H7 (cell line): ENCODE measurements around the gene KTI12. TPM values are rescaled to one million over a fixed set of nuclear protein-coding genes. Genes with fewer than 3 reads are reported as not detected.
"Not testable (repeated sequence)": the region's sequence is repeated elsewhere in the genome, so short reads cannot be mapped to it uniquely, and the experiment has no call there.

Source experiments
- DNase-seq: peaks from one replicate; pipeline ENCODE4 v3.0.0; 2012
- H3K27me3 ChIP-seq: 2 replicates; pipeline ENCODE4 v1.6.0; 2011; ENCODE audit warnings: mild to moderate bottlenecking, low read length; ENCODE audit not compliant: control insufficient read depth, insufficient read depth
- H3K36me3 ChIP-seq: replicated peaks from 2 replicates; pipeline ENCODE4 v1.5.1; 2011; ENCODE audit warnings: low read length; ENCODE audit not compliant: control insufficient read depth, insufficient read depth
- H3K4me3 ChIP-seq: 2 replicates; pipeline ENCODE4 v1.5.1; 2011; ENCODE audit warnings: low read depth, mild to moderate bottlenecking, control low read depth, low read length, moderate library complexity; ENCODE audit not compliant: insufficient read depth
- total RNA-seq: library from RNA; depleted of rRNA; stranded (reverse); fragments of >200 nt; shearing (Covaris generic); gene quantifications from 2 replicates; pipeline ENCODE4 v1.2.3, GENCODE V29; 2014

Gene KTI12
- total RNA-seq, 1 experiment from 2014 or later = 20.8 TPM

DNA sequence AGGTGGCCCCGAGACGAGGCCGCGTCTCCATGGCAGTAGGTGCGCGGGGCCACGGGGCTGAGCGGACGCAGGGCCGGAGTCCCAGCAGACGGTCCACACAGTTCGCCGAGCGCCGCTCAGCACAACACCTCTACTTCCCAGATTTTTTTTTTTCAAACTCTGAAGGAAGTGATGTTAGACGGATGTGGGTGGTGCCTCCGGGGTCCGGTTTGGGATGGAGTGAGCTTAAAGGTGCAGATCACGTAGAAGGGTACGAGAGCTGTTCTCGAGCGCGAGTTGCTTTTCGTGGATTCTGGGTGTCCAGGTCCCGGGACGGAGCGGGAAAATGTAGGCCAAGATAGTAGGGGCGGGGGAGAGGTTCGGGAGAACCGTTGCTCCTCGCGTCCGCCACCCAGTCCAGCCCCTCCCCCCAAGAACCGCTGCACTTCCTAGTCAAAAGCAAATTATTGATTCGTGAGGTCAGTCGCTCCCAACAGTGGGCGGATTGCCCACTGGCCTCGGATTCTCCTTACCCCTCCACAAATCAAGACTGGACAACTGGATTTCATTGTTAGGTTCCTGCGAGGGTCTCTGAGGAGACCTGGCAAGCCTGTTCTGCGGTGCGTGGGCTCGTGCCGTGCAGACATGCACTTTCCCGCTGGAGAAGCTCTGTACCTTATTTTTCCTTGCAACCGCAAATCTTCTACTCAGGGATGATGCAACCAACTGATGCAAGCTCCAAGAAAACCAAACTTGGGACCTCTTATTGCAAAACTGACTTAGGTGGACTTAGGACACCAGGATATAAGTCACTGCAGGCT lies 21.7 kb upstream of the KTI12 start, which contains the start of gene TXNDC12:
TXNDC12 (minus strand) TSS at position 126 of the 800 bp plus-strand sequence; CDS start at position 31, 95 bp downstream.
- DNase-seq = peak; percentile 91
- Histone ChIP-seq H3K36me3 (peaks cover 4% of the 10 kb centered on the region), H3K27me3 (no peaks in the 10 kb centered on the region), H3K4me3 (peak within 1 kb of the TSS; percentile 88)

DNA sequence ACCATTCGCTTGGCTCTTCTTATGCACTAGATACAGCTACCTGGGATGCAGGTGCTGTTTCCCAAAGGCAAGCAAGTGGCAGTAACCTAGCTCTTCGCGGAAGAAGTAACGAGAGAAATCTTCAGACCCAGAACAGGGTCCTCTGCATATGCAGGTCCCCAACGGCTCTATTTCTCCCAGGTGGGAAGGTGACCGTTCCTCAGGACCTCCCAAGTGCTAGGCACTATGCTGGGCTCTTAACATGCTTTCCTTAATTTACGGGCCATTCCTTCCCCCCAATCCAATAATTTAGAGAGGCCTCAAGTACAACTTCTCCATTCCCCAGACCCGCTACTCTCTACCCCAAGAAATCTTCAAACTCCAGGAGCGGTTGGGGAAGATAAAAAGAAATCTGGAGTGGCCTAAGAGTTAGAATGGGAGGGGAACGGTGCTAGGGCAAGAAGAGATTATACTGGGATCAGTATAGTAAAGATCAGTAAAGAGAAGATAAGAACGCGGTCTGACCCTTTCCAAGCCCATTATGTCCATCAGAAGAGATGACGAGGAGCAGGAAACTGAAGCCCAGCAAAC lies 21.0 kb upstream of the KTI12 start:
- Histone ChIP-seq H3K36me3 (peaks cover 1% of the 10 kb centered on the region; the same call in 1 of the 2 replicates), H3K4me3 (peak overlapping the region; percentile 88), H3K27me3 (no peaks in the 10 kb centered on the region)
- DNase-seq = no peak

- H3K4me3 ChIP-seq = peak overlapping the region; percentile 88
- H3K36me3 ChIP-seq = peaks cover 1% of the 10 kb centered on the region; the same call in 1 of the 2 replicates
- no peak for DNase-seq
- no peaks in the 10 kb centered on the region for H3K27me3 ChIP-seq
Measured at GRCh38 chr1:52053862-52054261, 20.3 kb upstream of the KTI12 start.

DNA sequence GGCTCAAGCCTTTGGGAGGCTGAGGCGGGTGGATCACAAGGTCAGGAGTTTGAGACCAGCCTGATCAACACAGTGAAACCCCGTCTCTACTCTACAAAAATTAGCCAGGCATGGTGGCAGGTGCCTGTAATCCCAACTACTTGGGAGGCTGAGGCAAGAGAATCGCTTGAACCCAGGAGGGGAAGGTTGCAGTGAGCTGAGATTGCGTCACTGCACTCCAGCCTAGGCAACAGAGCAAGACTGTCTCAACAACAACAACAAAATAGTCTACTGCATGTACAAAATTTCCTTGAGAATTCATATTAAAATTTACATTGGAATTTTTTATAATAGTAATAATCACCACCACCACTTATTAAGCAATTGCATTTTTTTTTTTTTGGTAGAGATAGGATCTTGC lies 15.7 kb upstream of the KTI12 start:
- H3K27me3 ChIP-seq, DNase-seq, H3K4me3 ChIP-seq, H3K36me3 ChIP-seq: not testable (repeated sequence)

DNA sequence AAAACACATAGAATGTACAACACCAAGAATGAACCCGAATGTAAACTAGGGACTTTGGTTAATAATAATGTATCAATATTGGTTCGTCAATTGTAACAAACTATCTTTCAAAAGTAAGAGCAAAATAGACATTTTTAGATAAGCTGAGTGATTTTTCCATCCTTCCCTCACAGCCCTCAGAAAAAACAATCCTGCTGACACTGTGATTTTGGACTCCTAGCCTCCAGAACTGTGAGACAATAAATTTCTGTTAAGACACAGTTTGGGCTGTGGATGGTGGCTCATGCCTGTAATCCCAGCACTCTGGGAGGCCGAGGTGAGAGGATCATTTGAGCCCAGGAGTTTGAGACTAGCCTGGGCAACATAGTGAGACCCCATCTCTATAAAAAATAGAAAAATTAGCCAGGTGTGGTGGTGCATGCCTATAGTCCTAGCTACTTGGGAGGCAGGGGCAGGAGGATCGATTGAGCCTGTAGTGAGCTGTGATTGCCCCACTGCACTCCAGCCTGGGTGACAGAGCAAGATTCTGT lies 12.1 kb upstream of the KTI12 start:
- not testable (repeated sequence) for DNase-seq, H3K27me3 ChIP-seq, H3K4me3 ChIP-seq, H3K36me3 ChIP-seq

DNA sequence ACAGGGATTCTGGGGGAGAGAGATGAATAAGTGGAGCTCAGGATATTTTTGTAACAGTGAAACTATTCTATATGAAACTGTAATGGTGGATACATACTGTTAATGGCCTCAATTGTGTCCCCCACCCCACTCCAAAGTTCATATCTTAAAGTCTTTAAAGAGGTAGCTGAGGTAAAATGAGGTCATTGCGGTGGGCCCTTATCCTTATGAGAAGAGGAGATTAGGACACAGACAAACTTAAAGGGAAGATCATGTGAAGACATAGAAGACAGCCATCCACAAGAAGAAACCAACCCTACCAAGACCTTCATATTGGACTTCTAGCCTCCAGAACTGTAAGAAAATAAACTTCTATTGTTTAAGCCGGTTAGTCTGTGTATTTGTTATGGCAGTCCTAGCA lies 11.6 kb upstream of the KTI12 start:
- Histone ChIP-seq H3K27me3 (no peaks in the 10 kb centered on the region), H3K4me3 (no peak overlapping the region), H3K36me3 (peaks cover 3% of the 10 kb centered on the region)
- no peak for DNase-seq

DNA sequence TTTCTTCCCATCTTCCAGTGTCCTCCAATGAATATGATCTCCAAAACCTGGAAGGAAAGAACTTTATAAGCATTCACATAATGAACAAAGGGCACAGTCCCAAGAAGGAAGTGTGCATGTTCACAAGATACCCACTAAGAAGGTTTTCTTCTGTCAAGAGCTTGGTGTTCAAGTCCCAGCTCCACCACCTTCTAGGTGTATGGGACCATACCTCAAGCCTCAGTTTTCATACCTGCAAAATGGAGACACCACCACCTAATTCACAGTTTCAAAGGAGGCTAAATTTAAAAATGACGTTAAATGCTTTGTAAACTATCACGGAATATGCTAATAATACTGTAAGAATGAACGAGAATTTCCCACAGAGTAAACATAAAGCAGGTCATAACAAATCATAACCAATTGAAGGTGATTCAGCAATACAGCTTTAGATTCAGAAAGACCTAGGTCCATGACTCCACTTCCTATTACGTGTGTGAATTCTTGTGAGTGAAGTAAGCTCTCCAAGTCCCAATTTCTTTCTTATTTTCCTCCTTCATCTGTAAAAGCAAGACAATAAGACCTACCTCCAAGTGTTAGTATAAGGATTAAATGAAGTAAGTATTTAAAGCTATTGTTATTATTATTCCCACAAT lies 8.1 kb upstream of the KTI12 start:
- DNase-seq = no peak
- H3K4me3 ChIP-seq = no peak overlapping the region
- H3K27me3 ChIP-seq = no peaks in the 10 kb centered on the region
- peaks cover 6% of the 10 kb centered on the region for H3K36me3 ChIP-seq

DNA sequence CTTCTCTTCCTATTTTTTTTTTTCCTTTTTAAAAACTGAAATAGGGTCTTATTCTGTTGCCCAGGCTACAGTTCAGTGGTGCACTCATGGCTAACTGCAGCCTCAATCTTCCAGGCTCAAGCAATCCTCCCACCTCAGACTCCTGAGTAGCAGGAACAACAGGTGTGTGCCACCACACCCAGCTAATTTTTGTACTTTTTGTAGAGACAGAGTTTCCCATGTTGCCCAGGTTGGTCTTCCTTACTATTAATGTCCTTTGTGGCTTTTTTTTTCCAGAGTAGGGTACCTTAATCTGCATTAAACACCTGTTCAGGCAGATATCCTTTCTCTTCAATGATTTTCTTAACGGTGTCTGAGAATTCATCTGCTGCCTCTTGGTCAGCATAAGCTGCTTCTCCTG lies 4.3 kb upstream of the KTI12 start:
- Histone ChIP-seq H3K4me3 (no peak overlapping the region), H3K36me3 (peaks cover 6% of the 10 kb centered on the region), H3K27me3 (no peaks in the 10 kb centered on the region)
- no peak for DNase-seq

- H3K4me3 ChIP-seq = no peak overlapping the region
- DNase-seq = no peak
- H3K27me3 ChIP-seq = no peaks in the 10 kb centered on the region
- H3K36me3 ChIP-seq = peaks cover 6% of the 10 kb centered on the region
Measured at GRCh38 chr1:52037402-52037814, 3.8 kb upstream of the KTI12 start.

DNA sequence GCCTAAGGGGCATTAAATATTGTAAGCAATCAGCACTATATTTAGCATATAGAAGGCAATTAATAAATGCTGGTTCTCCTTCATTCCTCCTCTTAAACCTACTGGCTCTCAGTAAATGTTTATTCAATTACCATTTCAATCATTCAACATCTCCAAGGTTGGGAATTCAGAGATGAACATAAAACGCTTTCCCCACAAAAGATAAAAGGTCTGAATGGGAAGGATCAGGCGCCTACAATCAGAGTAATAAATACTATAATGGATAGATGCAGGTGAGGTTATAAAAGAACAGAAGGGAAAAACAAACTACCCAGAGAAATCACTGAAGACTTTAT lies 407 bp upstream of the KTI12 start:
- DNase-seq = no peak
- no peaks in the 10 kb centered on the region for H3K27me3 ChIP-seq
- H3K36me3 ChIP-seq = peaks cover 3% of the 10 kb centered on the region
- no peak overlapping the region for H3K4me3 ChIP-seq

GRCh38 chr1:52032785-52033131 lies 852 bp downstream of the KTI12 start:
- DNase-seq = peak; percentile 73
- Histone ChIP-seq H3K27me3 (no peaks in the 10 kb centered on the region), H3K36me3 (peaks cover 2% of the 10 kb centered on the region), H3K4me3 (peak overlapping the region; percentile 100)

- Histone ChIP-seq H3K4me3 (peak overlapping the region; percentile 100), H3K36me3 (no peaks in the 10 kb centered on the region; the same call in none of the 2 replicates), H3K27me3 (no peaks in the 10 kb centered on the region)
- DNase-seq = peak; percentile 31
Measured at GRCh38 chr1:52032124-52032784, 1.4 kb downstream of the KTI12 start.

DNA sequence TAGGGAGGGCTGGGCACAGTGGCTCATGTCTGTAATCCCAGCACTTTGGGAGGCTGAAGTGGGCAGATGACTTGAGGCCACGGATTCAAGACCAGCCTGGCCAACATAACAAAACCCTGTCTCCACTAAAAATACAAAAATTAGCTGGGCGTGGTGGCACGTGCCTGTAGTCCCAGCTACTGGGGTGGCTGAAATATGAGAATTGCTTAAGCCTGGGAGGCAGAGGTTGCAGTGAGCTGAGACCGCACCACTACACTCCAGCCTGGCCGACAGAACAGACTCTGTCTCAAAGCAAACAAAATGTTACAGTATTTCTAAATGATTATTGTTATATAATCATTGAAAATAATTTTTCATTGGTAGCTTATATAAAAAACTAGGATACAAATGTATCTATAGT lies 4.8 kb downstream of the KTI12 start:
- H3K4me3 ChIP-seq, DNase-seq, H3K36me3 ChIP-seq: not testable (repeated sequence)

GRCh38 chr1:52028328-52028727 lies 5.3 kb downstream of the KTI12 start:
- no peaks in the 10 kb centered on the region for H3K27me3 ChIP-seq
- no peak for DNase-seq

More for the DNA sequence above, 4.8 kb downstream of the KTI12 start:
- H3K27me3 ChIP-seq = not testable (repeated sequence)

More at GRCh38 chr1:52028328-52028727, 5.3 kb downstream of the KTI12 start:
- Histone ChIP-seq H3K36me3 (peaks cover 2% of the 10 kb centered on the region), H3K4me3 (no peak overlapping the region)
